Kidney tubule cell (primary cell): ENCODE results near the gene HAT1.
"Not testable (repeated sequence)": the region's sequence is repeated elsewhere in the genome, so short reads cannot be mapped to it uniquely, and the experiment has no call there.

Experiments used
- DNase-seq: peaks from one replicate; pipeline ENCODE4 v3.0.0-alpha.2; 2018; ENCODE audit warnings: low spot score

The HAT1 gene

DNA sequence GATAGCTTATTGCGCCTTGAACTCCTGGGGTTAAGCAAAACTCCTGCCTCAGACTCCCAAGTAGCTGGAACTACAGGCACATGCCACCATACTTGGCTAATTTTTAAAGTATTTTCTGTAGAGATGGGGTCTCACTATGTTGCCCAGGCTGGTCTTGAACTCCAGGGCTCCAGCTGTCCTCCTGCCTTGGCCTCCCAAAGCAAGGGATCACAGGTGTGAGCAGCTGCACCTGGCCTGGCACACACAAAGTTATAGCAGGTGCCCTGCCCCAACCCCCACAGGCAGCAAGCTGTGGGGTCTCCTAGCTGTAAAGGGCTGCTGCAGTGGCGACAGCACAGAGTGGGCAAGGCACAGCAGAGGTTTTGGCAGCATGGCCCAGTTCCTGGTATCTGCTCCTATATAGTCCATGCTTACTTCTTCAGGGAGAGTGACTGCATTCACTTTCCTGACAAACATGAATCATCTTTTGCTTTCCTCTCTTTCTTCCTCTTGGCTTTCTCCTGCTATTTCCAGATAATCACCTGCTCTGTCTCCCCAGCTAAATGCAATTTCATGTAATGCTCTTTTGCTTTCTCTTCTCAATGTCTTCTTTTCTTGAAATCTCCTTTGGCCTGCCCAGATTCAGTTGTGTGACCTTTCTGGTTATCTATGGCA lies 50.2 kb downstream of the HAT1 start:
- peak; percentile 36 for DNase-seq

DNA sequence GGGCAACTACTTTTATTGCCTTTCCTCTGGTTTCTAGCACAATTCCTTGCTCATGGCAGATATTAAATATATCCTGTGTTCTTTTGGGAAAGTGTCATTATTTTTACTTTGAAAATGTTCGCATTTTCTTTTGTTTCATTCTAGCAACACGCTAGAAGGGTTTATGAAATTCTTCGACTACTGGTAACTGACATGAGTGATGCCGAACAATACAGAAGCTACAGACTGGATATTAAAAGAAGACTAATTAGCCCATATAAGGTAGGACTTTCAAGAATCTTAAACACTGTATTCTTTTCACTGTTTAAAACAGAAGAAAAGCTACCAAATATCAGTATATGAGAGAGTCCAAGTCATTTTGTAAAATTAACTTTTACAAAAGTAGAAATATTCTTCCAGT lies 56.8 kb downstream of the HAT1 start:
- DNase-seq, result no peak

DNA sequence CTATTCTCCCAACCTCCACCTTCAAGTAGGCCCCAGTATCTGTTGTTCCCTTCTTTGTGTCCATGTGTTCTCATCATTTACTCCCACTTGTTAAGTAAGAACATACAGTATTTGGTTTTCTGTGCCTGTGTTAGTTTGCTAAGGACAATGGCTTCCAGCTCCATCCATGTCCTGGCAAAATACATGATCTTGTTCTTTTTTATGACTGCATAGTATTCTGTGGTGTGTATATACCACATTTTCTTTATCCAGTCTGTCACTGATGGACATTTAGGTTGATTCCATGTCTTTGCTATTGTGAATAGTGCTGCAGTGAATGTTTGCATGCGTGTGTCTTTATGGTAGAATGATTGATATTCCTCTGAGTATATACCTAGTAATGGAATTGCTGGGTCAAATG lies 61.7 kb downstream of the HAT1 start:
- DNase-seq, result not testable (repeated sequence)

DNA sequence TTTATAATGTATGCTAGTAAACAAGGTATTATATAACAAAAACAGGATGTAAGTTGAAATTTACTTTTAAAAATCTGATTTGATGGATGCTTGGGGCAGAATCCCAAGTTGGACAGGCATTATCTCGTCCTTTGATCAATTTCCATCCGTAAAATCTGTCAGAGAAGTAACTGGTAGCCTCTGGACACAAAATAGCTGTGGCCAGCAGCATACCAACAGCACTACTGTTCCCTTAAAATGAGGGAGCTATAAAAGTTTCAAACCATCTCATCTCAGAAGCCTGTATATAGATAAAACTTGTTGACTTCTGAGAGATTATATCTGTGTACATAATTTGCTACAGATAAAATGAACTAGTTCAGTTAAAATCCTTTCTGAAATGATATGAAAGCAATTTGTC lies 62.8 kb downstream of the HAT1 start:
- no peak for DNase-seq

DNA sequence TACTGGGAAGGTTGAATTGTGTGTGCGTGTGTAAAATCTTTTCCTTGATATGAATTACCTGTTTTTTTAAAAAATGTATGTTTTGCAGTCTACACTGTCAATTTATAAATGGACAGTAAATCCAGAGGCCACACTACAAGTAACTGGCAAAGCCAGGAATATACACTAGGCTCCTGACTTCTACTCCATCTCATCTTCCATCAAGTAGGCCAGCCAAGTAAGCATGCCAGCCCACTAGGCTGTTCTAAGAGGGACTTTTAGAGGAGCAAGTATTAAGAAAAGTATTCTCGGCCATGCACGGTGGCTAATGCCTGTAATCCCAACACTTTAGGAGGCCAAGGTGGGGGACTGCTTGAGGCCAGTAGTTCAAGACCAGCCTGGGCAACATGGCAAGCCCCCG lies 64.5 kb downstream of the HAT1 start:
- DNase-seq, result no peak

DNA sequence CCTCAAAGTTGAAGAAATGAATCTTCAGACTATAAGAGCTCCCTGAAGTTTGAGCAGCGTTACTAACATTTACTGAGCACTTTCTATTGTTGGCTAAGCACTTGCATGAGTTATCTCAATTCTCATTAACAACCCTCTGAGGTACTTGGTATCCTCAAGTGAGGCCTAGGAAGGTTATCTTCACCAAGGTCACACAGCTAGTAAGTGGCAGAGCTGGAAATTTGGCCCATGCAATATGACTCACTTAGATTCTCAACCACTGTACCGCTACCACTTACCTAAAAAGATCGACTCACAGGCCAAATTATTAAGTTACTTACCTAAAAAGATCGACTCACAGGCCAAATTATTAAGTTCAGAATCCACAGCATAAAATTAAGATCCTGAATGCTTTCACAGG lies 68.8 kb downstream of the HAT1 start:
- DNase-seq, result peak; percentile 13

DNA sequence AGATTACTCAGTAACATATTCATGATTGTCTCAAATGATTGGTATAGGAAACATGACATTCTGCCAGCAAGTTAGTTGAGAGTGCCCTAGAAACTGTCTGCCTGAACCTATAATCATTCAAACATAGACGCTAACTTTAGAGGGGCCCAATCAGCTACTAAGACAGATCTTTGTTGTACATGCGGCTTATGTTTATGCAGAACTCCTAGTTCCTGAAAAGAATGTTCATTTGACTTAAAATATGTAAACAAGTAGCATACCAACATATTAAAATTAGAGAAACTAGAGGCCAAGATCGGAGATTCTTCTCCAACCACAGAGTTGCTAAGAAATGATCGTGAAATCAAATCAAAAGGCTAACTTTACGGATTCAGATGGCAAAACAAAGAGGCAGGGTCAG lies 73.3 kb downstream of the HAT1 start:
- DNase-seq, result no peak

DNA sequence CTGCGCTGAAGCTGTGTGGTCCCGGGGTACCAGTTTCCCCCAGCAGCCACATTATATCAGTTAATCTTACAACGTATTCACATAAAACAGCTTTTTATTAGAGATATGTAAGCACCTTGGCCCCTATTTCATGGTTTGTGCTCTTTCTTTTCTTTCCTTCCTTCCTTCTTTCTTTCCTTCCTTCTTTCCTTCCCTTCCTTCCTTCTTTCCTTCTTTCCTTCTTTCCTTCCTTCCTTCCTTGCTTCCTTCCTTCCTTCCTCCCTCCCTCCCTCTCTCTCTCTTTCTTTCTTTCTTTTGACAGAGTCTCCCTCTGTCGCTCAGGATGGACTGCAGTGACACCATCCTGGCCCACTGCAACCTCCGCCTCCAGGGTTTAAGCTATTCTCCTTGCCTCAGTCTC lies 73.8 kb downstream of the HAT1 start:
- no peak for DNase-seq

DNA sequence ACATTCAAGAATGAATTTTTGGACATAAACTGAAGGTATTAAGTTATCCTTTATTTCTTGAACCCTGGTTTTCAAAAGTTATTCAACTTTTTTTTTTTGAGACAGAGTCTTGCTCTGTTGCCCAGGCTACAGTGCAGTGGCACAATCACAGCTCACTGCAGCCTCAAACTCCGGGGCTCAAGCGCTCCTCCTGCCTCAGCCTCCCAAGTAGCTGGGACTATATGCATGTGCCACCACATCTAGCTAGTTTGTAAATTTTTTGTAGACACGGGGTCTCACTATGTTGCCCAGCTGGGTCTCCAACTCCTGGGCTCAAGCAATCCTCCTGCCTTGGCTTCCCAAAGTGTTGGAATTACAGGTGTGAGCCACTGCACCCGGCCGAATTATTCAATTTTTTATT lies 74.8 kb downstream of the HAT1 start:
- DNase-seq, result not testable (repeated sequence)

DNA sequence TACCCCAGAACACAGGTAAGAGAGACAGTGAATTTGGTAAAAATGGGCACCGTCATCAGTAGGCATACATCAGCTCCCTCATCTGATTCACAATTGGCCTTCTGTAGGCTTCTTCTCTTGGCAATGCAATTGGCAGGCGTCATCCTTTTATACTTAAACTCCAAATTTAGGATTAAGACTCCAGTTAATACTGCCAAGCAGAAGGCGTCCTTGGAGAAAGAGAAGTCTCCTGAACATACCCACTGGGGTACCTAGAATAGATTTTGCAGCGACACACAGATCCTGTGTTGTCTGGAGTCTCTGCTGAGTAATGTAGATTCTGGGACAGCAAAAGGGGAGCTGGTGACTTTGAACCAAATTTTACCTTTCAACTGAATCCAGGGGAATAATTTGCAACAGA lies 76.9 kb downstream of the HAT1 start:
- no peak for DNase-seq

DNA sequence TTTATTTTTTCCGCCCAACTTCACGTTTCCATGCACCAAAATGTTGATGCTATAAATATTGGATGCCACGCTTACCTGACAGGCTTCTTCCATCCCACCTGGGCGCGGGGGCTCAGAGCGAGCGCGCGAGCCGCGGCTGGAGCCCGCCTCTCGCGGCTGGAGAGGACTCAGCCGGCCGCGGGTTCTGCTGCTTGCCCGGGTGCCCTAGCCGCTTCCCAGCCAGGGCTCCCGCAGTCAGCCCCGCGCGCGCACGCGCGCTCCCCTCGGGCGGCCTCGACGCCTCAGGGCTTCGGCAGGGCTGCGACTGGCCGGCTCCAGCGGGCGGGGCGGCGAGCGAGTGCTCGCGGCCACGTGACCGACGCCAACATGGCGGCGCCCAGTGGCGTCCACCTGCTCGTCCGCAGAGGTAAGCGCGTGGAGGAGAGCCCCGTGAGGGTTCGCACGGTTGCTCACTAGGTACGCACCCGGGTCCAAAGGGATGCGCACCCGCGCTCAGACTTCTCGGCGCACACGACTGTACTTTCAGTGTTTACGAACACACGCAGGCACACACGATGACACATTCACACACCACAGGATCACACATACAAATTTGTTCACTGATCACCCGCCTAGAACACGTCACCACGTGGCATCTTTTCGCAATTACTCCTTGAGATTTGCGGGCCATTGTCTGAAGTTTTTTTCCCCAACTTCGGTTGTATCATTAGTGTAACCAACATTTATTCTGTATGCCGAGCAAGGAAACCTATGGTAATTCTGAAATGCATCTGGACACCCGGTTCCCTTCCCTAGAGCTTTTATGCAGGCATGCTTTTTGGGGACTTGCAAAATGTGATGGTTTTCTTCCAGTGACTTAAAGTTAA lies 77.6 kb downstream of the HAT1 start, which contains the start of gene METAP1D:
TSS of gene METAP1D (plus strand) at position 350 of the 866 bp plus-strand sequence. CDS start at position 367, 17 bp downstream.
- peak; percentile 94 for DNase-seq

DNA sequence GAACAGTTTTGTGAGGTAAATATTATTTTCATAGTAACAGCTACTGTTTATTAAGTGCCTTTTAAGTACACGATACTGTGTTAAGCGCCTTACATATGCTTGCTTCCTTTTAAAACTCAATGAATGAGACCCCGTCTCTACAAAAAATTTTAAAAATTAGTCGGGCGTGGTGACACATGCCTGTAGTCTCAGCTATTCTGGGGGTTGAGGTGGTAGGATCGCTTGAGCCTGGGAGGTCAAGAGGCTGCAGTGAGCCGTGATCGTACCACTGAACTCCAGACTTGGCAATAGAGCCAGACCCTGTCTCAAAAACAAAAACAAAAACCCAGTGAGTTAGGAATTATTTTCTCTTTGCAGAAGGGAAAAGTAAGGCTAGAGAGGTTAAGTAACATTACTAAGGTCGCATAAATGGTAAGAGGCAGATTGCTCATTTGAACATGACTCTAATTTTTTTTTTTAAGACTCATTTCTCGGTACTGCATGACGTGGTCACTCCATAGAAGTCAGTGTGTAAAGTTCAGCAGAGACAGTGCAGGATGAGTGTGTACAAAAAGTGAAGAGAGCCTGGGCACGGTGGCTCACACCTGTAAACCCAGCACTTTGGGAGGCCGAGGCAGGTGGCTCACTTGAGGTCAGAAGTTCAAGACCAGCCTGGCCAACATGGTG lies 78.6 kb downstream of the HAT1 start:
- DNase-seq, result no peak

DNA sequence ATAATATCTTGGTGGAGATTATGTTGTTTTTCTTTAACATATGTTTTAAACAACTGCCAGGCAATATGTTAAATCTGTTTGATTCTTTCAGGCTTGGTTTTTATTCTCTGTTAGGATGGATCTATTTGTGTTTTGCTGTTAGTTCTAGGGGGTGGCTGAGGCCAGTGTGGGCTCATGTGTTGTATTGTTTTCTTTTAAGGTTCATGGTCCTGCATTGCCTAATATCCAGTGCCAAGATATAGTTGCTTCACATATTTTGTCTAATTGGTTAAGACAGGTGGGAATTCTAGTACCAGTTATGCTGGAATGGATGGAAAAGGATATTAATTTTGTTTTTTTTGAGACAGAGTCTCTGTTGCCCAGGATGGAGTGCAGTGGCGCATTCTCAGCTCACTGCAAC lies 85.1 kb downstream of the HAT1 start:
- DNase-seq, result no peak

DNA sequence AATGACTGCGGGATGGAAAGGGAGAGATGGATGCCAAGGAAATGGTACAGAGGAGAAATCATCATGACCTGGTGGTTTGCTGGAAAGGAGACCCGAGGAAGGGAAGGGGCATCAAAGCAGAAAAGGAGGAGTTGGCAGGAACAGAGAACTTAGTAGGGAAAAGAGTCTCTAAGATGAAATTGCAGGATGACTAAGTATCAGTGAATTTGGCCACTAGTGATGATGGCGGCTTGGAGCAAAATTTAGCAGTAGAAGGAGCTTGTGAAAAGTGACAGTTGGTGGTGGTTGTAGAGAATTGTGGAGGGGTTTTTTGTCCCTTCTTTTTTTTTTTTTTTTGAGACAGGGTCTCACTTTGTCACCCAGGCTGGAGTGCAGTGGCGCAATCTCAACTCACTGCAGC lies 87.6 kb downstream of the HAT1 start:
- DNase-seq, result no peak

DNA sequence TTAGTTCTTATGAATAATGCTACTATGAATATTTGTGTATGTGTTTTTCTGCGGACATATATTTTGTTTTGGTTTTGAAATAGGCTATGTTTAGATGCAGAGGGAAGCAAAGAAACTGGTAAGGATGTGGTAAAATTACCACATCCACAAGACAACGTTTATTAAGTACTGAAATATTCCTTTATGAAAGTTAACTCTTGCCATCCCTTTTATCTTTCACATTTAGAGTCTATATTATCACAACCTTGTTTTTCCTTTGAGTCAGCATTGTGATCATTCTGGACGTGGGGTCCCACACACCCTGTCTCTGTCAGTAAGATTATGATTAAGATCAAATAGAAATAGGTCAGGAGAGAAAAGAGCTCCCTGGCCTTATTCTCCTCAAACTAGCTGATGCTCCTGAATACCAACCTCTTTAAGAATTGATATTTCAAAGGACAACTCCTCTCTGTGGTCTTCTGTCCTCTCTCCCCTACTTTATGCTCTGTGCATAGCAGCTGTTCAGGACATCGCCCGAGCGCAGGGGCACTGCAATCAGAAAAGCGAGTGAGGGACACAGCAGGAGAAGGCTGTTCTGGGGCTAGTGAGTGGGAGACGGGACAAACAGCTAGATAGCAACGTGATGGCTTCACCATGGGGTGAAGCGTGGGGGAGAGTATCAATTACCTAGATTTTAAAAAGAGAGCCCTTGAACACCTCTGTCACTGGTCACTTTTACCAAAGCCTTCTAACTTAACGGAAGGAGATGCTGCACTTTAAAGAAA lies 89.7 kb downstream of the HAT1 start:
- DNase-seq, result no peak

DNA sequence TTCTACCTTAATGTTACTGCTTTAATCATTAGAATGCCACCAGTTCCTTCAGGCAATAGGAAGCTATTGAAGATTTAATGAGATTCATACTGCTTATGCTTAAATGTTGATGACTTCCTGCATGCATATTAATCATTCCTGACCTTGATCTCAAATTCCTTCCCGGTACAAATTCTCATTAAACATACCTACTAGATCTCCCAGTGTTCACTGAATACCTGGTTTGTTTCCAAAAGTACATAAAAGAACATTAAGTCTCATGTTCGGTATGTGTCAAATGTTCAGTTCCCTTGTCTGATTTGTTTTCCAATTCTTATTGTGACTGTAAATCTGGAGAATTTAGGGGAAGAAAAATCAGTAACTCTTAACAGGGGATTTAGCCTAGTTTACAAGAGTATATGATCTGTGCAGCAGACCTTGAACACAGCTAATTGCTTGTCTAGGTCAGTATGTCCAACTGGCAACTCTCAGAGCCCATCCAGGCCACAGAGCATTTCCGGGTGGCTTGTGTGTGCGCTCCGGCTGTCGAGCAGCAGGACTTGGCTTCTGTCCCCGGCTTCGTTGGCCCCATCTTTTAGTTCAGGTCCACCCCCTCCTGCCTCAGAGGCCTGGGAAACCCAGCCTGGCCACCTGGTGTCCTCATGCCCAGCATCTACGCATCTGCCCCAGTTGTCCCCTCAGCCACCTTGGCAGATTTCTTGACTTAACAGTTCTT lies 90.6 kb downstream of the HAT1 start:
- DNase-seq, result peak; percentile 34

DNA sequence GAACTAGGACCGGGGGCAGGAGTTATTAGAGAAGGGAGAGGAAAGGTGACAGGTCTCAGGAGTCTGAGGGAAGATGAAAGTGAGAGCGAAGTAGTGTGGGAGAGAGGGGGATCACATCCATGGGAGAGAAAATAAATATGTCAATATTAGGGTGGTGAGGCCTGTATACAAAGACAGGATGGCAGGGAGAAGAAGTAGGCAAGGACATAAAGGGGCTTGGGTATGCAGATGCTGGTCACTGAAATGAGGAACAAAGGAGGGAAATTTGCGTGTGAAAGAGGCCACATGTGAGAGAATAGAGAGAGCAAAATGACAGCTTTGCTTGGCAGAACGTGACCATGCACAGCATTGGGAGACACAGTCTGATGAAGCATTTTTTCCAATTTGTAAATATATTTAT lies 91.1 kb downstream of the HAT1 start:
- DNase-seq, result no peak

DNA sequence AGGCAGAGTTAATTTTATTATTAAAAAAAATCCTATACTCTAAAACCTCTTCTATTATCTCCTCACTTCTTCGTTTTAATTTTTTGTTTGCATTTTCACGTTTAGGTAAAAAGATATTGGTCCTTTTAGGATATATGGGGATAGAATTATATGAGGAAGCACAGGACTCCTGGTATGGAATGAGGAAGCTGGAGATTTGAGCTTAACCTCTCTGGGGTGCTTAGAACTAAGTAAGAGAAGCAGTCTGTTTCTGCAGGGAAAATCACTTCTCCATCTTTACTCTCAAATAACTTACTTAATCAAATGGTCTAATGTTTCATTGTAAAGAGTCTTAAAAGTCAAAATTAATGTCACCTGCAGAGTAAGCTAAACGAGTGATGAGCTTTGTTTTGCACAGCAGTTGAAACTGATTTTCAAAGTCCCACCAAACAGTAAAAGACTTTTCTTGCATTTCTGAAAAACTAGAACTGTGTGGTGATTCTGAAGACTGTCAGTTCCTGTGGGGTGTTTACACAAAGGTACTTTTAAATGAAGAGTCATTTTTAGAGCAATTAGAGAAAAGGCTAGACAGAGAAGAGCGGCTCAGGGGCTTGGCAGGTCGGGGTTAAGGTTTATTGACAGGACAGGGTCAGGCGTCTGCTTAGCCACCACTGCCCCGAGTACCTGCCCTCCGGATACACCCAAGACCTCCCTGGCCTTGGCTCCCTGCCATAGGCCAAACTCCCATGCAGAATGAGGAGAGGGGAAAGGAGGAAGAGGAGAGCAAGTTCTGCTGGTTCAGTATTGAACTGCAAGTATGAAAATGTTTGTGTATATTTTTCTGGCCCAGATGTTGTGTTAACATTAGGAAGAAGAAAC lies 99.0 kb downstream of the HAT1 start:
- no peak for DNase-seq

DNA sequence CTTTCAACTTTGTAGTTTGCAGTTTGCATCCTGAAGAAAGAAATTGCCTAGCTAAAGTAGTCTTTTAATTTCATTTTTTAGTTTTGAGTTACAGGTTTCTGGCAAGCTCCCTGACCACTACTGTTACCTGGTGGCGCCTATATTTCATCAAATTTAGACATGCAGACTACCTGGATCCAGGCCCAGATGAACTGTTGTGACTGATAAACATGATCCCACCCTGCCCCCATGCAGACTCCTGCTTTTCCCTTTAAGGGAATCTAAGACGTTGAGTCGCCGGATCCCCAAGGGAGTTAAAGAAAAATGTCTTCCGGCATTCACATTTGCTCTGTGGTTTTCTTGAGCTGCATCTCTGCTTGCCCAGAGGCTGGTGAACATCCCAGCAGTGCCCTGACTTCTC lies 99.7 kb downstream of the HAT1 start:
- no peak for DNase-seq

DNA sequence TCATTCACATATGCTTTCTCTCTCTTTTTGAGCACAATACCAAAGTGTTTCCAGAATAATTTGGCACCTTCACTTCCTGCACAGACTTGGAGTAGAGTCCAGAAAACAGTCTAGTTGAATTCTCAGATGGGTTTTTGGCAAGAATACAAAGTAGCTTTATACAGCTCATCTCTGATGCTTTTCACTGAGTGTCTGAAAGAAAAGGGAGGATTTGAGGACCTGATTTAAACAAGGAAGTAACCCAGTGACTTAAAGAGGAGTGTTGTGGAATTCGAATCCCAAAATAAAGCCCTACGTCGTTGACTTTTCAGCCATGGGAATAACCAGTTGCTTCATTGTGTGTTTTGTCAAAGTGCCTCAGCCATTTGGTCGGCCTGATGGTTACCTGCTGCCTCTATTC lies 109.3 kb downstream of the HAT1 start:
- no peak for DNase-seq
